NCI-H1105 treated with DMSO at 0.1 percent for 48 hours (cell line): Measurements from ENCODE around the gene SRGAP3.

ENCODE experiments used
- DNase-seq: peaks from one replicate; lab custom pipeline; 2025; lab: John Stamatoyannopoulos, UW

Gene SRGAP3

GRCh38 chr3:9201266-9201665, 48.2 kb downstream of the SRGAP3 start:
- DNase-seq = no peak

GRCh38 chr3:9199775-9200174, 49.7 kb downstream of the SRGAP3 start:
- DNase-seq = no peak

- no peak for DNase-seq
Observed at GRCh38 chr3:9198899-9199335, 50.5 kb downstream of the SRGAP3 start.

GRCh38 chr3:9198261-9198660, 51.2 kb downstream of the SRGAP3 start:
- DNase-seq = no peak

GRCh38 chr3:9196020-9196419, 53.4 kb downstream of the SRGAP3 start:
- DNase-seq = no peak

- no peak for DNase-seq
Observed at GRCh38 chr3:9195390-9195789, 54.1 kb downstream of the SRGAP3 start.

GRCh38 chr3:9194509-9195184, 54.8 kb downstream of the SRGAP3 start:
- no peak for DNase-seq

GRCh38 chr3:9193633-9194195, 55.7 kb downstream of the SRGAP3 start:
- no peak for DNase-seq

GRCh38 chr3:9193211-9193610, 56.2 kb downstream of the SRGAP3 start:
- DNase-seq = no peak

- no peak for DNase-seq
Observed at GRCh38 chr3:9192248-9193025, 57.0 kb downstream of the SRGAP3 start.

GRCh38 chr3:9190276-9190675, 59.2 kb downstream of the SRGAP3 start:
- no peak for DNase-seq

GRCh38 chr3:9188583-9188982, 60.9 kb downstream of the SRGAP3 start:
- DNase-seq = no peak

- DNase-seq = no peak
Observed at GRCh38 chr3:9185701-9186100, 63.7 kb downstream of the SRGAP3 start.

GRCh38 chr3:9185046-9185445, 64.4 kb downstream of the SRGAP3 start:
- no peak for DNase-seq

GRCh38 chr3:9184461-9184835, 65.0 kb downstream of the SRGAP3 start:
- no peak for DNase-seq

GRCh38 chr3:9183811-9184460, 65.5 kb downstream of the SRGAP3 start:
- no peak for DNase-seq

GRCh38 chr3:9183011-9183410, 66.4 kb downstream of the SRGAP3 start:
- no peak for DNase-seq

GRCh38 chr3:9180764-9181117, 68.7 kb downstream of the SRGAP3 start:
- no peak for DNase-seq

GRCh38 chr3:9179826-9180763, 69.4 kb downstream of the SRGAP3 start:
- DNase-seq = no peak

- no peak for DNase-seq
Observed at GRCh38 chr3:9178697-9179096, 70.7 kb downstream of the SRGAP3 start.

GRCh38 chr3:9175421-9175820, 74.0 kb downstream of the SRGAP3 start:
- no peak for DNase-seq

GRCh38 chr3:9173445-9173844, 76.0 kb downstream of the SRGAP3 start:
- no peak for DNase-seq
